ENCODE measurements around the gene FXYD2. TPM values are rescaled to one million over a fixed set of nuclear protein-coding genes. Genes with fewer than 3 reads are reported as not detected.
A peak's percentile ranks its signal among the peaks of the same experiment; 100 is the strongest.

FXYD2 gene
- total RNA-seq, 1 donor from 2014 or later, result 2.7 TPM

- no peak for DNase-seq (ENCODE audit: extremely low spot score in 2 of 2)
- Histone ChIP-seq H3K4me1 (peaks cover 32% of the 10 kb centered on the region), H3K27me3 (no peaks in the 10 kb centered on the region), H3K27ac (peak overlapping the region; percentile 48), H3K36me3 (no peaks in the 10 kb centered on the region), H3K9me3 (no peaks in the 10 kb centered on the region), H3K4me3 (no peak overlapping the region)
- intact Hi-C loops (cut with DNase I), result loop anchor here (10.0 kb wide), 1 partner anchor 392 kb away; no protein-coding TSS in a partner anchor
- TF ChIP-seq CTCF (IDR thresholded peaks at IDR 0.05) (no peak), POLR2AphosphoS5 (IDR thresholded peaks at IDR 0.05; ENCODE audit: insufficient read depth in 1 of 2, low read depth in 1 of 2) (no peak), POLR2A (IDR thresholded peaks at IDR 0.05) (no peak)
Measured at GRCh38 chr11:117816846-117817367, 7.6 kb downstream of the FXYD2 start.

GRCh38 chr11:117816151-117816741 is 8.3 kb downstream of the FXYD2 start:
- H3K4me3 ChIP-seq, result no peak overlapping the region
- intact Hi-C loops (cut with DNase I), result loop anchor here (10.0 kb wide), 1 partner anchor 391 kb away; no protein-coding TSS in a partner anchor

GRCh38 chr11:117815262-117815803 is 9.2 kb downstream of the FXYD2 start:
- Histone ChIP-seq H3K4me1 (peaks cover 32% of the 10 kb centered on the region), H3K9me3 (no peaks in the 10 kb centered on the region), H3K27me3 (no peaks in the 10 kb centered on the region), H3K36me3 (no peaks in the 10 kb centered on the region), H3K4me3 (no peak overlapping the region), H3K27ac (peak overlapping the region; percentile 46)
- TF ChIP-seq CTCF (IDR thresholded peaks at IDR 0.05) (no peak), POLR2A (IDR thresholded peaks at IDR 0.05) (no peak), POLR2AphosphoS5 (IDR thresholded peaks at IDR 0.05; ENCODE audit: insufficient read depth in 1 of 2, low read depth in 1 of 2) (no peak)
- no peak for DNase-seq (ENCODE audit: extremely low spot score in 2 of 2)
- intact Hi-C loops (cut with DNase I), result loop anchor here (10.0 kb wide), 1 partner anchor 391 kb away; no protein-coding TSS in a partner anchor

More at GRCh38 chr11:117816151-117816741, 8.3 kb downstream of the FXYD2 start:
- Histone ChIP-seq H3K27me3 (no peaks in the 10 kb centered on the region), H3K27ac (peak overlapping the region; percentile 46), H3K4me1 (peaks cover 32% of the 10 kb centered on the region), H3K9me3 (no peaks in the 10 kb centered on the region), H3K36me3 (no peaks in the 10 kb centered on the region)
- no peak for DNase-seq (ENCODE audit: extremely low spot score in 2 of 2)
- TF ChIP-seq POLR2A (IDR thresholded peaks at IDR 0.05) (no peak), POLR2AphosphoS5 (IDR thresholded peaks at IDR 0.05; ENCODE audit: insufficient read depth in 1 of 2, low read depth in 1 of 2) (no peak), CTCF (IDR thresholded peaks at IDR 0.05) (no peak)

- no peak for DNase-seq (ENCODE audit: extremely low spot score in 2 of 2)
- intact Hi-C loops (cut with DNase I), result loop anchor here (10.0 kb wide), 1 partner anchor 390 kb away; no protein-coding TSS in a partner anchor
- Histone ChIP-seq H3K27me3 (no peaks in the 10 kb centered on the region), H3K4me3 (no peak overlapping the region), H3K27ac (peak overlapping the region; percentile 46), H3K9me3 (no peaks in the 10 kb centered on the region), H3K4me1 (peaks cover 32% of the 10 kb centered on the region), H3K36me3 (no peaks in the 10 kb centered on the region)
- TF ChIP-seq POLR2A (IDR thresholded peaks at IDR 0.05), result no peak
- TF ChIP-seq POLR2AphosphoS5 (IDR thresholded peaks at IDR 0.05; ENCODE audit: insufficient read depth in 1 of 2, low read depth in 1 of 2), result no peak
- TF ChIP-seq CTCF (IDR thresholded peaks at IDR 0.05), result no peak
Measured at GRCh38 chr11:117814766-117815261, 9.7 kb downstream of the FXYD2 start.

Measured in vagina (tissue), 2 donors.